DMS153 treated with DMSO at 0.1 percent for 48 hours (cell line): ENCODE results near the gene RAD51B.

ENCODE experiments used
- DNase-seq: peaks from one replicate; lab custom pipeline; 2025; ENCODE audit not compliant: unreplicated experiment; lab: John Stamatoyannopoulos, UW

RAD51B gene

DNA sequence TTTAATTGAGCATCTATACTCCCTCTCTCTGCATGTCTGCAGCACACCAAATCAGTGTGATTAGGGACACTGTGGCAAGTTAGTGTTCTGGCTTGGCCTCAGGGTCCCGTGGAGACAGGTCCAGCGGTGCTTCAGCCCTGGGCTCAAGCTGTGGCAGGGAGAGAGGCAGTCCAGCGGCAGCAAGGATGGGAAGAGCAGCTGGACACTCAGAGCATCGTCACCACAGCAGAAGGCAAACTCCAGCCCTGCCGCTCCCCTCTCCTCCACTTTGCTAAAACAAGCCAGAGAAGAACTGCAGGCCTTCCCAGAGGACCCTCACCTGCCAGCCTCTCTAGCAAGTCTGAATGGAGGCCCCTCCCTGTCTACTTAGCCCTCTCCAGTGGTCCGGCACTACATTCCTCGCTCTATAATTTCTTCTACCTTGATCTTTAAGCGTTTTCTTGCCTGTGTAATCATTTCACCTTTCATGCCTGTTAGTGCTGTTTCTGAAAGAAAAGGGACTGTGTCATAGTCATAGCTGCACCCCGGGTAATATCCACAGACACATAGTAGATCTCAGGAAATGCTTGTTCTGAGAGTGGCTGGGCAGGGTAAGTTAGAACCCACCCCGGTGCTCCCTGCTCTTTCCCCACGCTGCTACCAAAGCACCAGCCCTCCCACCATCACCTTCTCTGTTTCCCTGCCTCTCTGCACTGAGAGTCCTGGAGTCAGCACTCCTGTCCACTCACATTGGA, 951.1 kb downstream of the RAD51B start:
- DNase-seq: no peak

DNA sequence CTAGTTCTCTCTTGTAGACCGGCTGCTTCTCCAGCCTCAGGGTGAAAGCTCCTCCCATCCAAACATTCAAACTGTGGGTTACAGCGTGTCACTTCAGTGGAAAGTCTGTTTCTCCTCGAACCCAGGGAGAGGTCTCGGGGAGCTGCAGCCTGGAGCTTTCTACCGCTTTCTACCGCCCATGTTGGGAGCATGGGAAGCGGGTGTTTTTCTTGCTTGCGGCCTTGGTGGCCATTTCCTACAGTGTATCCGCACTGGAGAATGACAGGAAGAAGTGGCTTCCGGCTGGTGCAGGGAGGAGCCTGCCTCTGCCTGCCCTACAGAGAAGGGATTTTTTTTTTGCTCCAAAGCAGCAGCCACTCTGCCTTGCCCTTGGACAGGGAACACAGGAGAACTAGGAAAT, 952.1 kb downstream of the RAD51B start:
- no peak for DNase-seq

DNA sequence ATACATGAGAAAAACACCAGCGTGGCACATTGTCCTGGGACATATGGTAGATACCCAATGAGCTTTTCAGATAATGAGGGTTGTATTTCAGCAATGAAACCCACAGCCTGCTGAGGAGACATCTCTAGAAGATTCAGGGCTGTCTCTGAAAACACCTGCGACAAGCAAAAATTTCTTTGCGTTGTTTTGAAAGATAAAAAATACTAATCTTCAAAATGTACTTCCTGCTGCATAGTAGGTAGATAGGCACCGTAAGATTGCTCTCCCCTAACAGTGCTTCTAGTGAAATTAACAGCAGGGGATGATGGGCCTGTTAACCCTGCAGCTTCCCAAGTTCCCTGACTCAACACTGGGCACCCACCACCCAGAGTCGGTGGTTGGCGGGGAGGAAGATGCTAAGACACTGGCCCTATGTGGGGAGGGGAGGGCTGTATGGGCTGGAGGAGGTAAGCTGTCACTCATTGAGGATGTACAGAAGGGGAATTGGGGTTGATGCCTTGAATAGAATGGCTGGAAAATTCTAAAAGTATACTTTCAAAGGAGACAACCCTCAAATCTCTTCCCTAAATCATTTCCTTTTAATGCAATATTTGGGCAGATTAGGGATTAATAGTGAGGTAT, 953.3 kb downstream of the RAD51B start:
- no peak for DNase-seq

DNA sequence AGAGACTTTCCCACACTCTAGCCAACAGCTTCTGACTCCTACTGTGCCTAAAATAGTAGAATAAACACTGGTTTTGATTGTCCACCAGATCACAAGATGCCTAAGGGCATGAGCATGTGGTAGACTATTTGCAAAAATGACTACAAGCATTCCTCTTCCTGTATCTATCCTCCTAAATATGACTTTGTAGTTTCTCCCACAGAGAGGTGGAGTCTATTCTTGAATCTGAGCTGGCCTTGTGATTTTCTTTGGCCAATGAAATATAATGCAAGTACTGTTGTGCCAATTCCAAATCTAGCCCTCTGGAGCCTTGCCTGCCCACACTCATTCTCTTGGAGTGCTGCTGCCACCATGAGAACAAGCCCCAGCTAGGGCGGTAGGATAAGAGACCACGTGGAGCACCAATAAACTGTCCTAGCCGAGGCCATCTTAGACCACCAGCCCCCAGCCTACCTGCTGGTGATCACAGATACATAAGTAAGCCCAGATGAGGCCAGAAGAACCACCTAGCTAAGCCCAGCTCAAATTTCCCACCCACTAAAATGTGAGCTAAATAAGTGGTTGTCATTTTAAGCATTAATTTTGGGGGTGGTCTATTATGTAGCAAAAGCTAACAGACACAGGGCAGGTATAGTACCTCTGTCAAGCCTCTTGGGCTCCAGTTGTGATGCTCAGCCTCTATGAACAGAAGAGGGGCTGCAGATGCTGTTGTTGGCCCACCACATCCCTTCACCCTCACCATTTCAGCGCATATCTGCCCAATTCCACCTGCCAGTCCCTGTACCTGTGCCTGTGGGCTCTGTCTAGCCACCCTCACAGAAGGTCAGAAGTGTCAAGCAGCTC, 955.4 kb downstream of the RAD51B start:
- no peak for DNase-seq

DNA sequence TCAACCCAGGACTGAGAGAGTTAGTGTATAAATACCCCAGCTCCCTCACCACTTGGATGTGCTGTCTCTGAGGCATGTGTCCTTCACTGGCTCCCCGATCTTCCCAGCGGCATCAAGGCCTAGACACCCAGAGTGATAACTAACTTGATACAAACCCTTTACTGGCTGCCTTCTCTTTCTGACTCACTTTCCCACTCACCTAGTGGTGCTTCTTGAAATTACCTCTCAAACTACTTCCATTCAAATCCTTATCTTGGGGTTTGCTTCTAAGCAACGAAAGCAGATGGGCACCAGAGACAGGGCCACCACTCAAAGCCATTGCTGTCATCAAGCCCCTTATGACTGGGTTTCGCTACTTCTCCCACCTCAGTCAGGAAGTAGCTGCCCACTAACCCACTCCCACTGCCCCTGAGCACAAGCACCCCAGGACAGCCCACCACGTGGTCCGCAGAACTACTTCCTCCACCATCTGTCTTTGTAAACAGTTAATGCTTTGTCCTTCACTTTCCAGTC, 956.1 kb downstream of the RAD51B start:
- no peak for DNase-seq

DNA sequence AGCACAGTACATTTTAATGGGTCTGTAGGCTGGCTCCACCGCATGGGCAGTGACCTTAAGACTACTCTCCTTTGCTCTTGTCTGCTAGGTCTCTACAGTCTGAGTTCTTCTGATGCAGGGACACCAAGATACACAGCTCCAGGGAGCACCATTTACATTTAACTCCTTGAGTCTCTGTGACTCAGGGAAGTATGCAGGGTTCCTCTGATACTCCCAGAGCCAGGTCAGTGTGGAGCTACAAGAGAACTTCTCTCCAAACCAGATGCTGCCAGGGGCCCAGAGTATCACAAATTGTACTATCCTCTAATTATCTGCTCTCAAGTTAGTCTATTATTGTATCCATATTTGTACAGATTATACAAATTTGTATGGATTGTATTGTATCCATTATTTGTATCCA, 958.1 kb downstream of the RAD51B start:
- DNase-seq: no peak
